Measurements from ENCODE around the gene ZBTB1. TPM values are rescaled to one million over a fixed set of nuclear protein-coding genes. Genes with fewer than 3 reads are reported as not detected.

Gene ZBTB1
- total RNA-seq, 1 donor: 67.7 TPM

GRCh38 chr14:64474041-64474440 lies 30.5 kb upstream of the ZBTB1 start:
- Histone ChIP-seq H3K9me3 (ENCODE audit: low read depth, low read length) (no peaks in the 10 kb centered on the region), H2AFZ (ENCODE audit: low read length) (no peak overlapping the region), H3K36me3 (ENCODE audit: insufficient read depth, low read length) (no peaks in the 10 kb centered on the region), H3K4me1 (ENCODE audit: insufficient read depth, low read length) (no peaks in the 10 kb centered on the region), H3K27me3 (ENCODE audit: insufficient read depth, low read length) (no peaks in the 10 kb centered on the region), H3K27ac (ENCODE audit: low read depth, low read length) (no peak overlapping the region), H3K79me2 (ENCODE audit: insufficient read depth, low read length) (no peaks in the 10 kb centered on the region), H4K20me1 (ENCODE audit: insufficient read depth, low read length) (no peaks in the 10 kb centered on the region), H3K4me3 (ENCODE audit: insufficient read depth, low read length) (no peak overlapping the region), H3K4me2 (ENCODE audit: insufficient read depth, low read length) (no peak overlapping the region)
- no peak for DNase-seq (ENCODE audit: insufficient read length, low spot score, missing footprints)
- no peak for TF ChIP-seq CTCF (IDR thresholded peaks at IDR 0.05; ENCODE audit: extremely low read depth, low read depth, low read length)

- Histone ChIP-seq H3K27ac (ENCODE audit: low read depth, low read length) (no peak overlapping the region), H3K27me3 (ENCODE audit: insufficient read depth, low read length) (no peaks in the 10 kb centered on the region), H3K4me2 (ENCODE audit: insufficient read depth, low read length) (no peak overlapping the region), H3K79me2 (ENCODE audit: insufficient read depth, low read length) (no peaks in the 10 kb centered on the region), H3K9me3 (ENCODE audit: low read depth, low read length) (no peaks in the 10 kb centered on the region), H3K4me3 (ENCODE audit: insufficient read depth, low read length) (no peak overlapping the region), H4K20me1 (ENCODE audit: insufficient read depth, low read length) (no peaks in the 10 kb centered on the region), H3K36me3 (ENCODE audit: insufficient read depth, low read length) (no peaks in the 10 kb centered on the region), H3K4me1 (ENCODE audit: insufficient read depth, low read length) (no peaks in the 10 kb centered on the region), H2AFZ (ENCODE audit: low read length) (no peak overlapping the region)
- no peak for TF ChIP-seq CTCF (IDR thresholded peaks at IDR 0.05; ENCODE audit: extremely low read depth, low read depth, low read length)
- no peak for DNase-seq (ENCODE audit: insufficient read length, low spot score, missing footprints)
Observed at GRCh38 chr14:64474698-64475097, 29.9 kb upstream of the ZBTB1 start.

GRCh38 chr14:64475585-64476273 lies 28.8 kb upstream of the ZBTB1 start:
- H3K4me1 ChIP-seq (ENCODE audit: insufficient read depth, low read length): no peaks in the 10 kb centered on the region
- no peaks in the 10 kb centered on the region for H3K9me3 ChIP-seq (ENCODE audit: low read depth, low read length)
- no peak overlapping the region for H3K4me2 ChIP-seq (ENCODE audit: insufficient read depth, low read length)
- H3K27ac ChIP-seq (ENCODE audit: low read depth, low read length): no peak overlapping the region
- H3K36me3 ChIP-seq (ENCODE audit: insufficient read depth, low read length): no peaks in the 10 kb centered on the region
- no peak overlapping the region for H2AFZ ChIP-seq (ENCODE audit: low read length)
- no peaks in the 10 kb centered on the region for H3K27me3 ChIP-seq (ENCODE audit: insufficient read depth, low read length)
- no peaks in the 10 kb centered on the region for H4K20me1 ChIP-seq (ENCODE audit: insufficient read depth, low read length)
- no peaks in the 10 kb centered on the region for H3K79me2 ChIP-seq (ENCODE audit: insufficient read depth, low read length)
- no peak for DNase-seq (ENCODE audit: insufficient read length, low spot score, missing footprints)
- no peak for TF ChIP-seq CTCF (IDR thresholded peaks at IDR 0.05; ENCODE audit: extremely low read depth, low read depth, low read length)
- no peak overlapping the region for H3K4me3 ChIP-seq (ENCODE audit: insufficient read depth, low read length)

- no peak overlapping the region for H3K4me2 ChIP-seq (ENCODE audit: insufficient read depth, low read length)
- no peak overlapping the region for H3K4me3 ChIP-seq (ENCODE audit: insufficient read depth, low read length)
- H4K20me1 ChIP-seq (ENCODE audit: insufficient read depth, low read length): no peaks in the 10 kb centered on the region
- no peak for DNase-seq (ENCODE audit: insufficient read length, low spot score, missing footprints)
- H3K4me1 ChIP-seq (ENCODE audit: insufficient read depth, low read length): no peaks in the 10 kb centered on the region
- H3K27me3 ChIP-seq (ENCODE audit: insufficient read depth, low read length): no peaks in the 10 kb centered on the region
- no peaks in the 10 kb centered on the region for H3K9me3 ChIP-seq (ENCODE audit: low read depth, low read length)
- no peak overlapping the region for H3K27ac ChIP-seq (ENCODE audit: low read depth, low read length)
- H3K79me2 ChIP-seq (ENCODE audit: insufficient read depth, low read length): no peaks in the 10 kb centered on the region
- no peaks in the 10 kb centered on the region for H3K36me3 ChIP-seq (ENCODE audit: insufficient read depth, low read length)
- H2AFZ ChIP-seq (ENCODE audit: low read length): no peak overlapping the region
- TF ChIP-seq CTCF (IDR thresholded peaks at IDR 0.05; ENCODE audit: extremely low read depth, low read depth, low read length): no peak
Observed at GRCh38 chr14:64476438-64476837, 28.1 kb upstream of the ZBTB1 start.

Data from osteoblast (primary cell).